Epithelial cell of proximal tubule (primary cell): Measurements from ENCODE around the gene THEMIS. TPM values are rescaled to one million over a fixed set of nuclear protein-coding genes. Genes with fewer than 3 reads are reported as not detected.

Experiments used
- DNase-seq: peaks from one replicate; pipeline ENCODE4 v3.0.0-alpha.2; 2011; ENCODE audit warnings: low read depth
- H3K4me3 ChIP-seq: 2 replicates; pipeline ENCODE4 v1.5.1; 2011; ENCODE audit warnings: low read depth, mild to moderate bottlenecking, low read length
- CTCF ChIP-seq: conservative IDR thresholded peaks from 2 replicates; pipeline ENCODE4 v1.5.1; 2012; ENCODE audit warnings: low read depth, mild to moderate bottlenecking, low read length
- total RNA-seq: library from RNA; depleted of rRNA; stranded (reverse); fragments of >200 nt; gene quantifications from 2 replicates; pipeline ENCODE4 v1.2.3, GENCODE V29; 2015

The THEMIS gene
- total RNA-seq, 1 donor from 2014 or later, result not detected

- DNase-seq, result no peak
- TF ChIP-seq CTCF, result no peak
- H3K4me3 ChIP-seq, result no peak overlapping the region
Observed at GRCh38 chr6:127813699-127814027, 87.2 kb downstream of the THEMIS start.

GRCh38 chr6:127812985-127813698, 87.7 kb downstream of the THEMIS start:
- H3K4me3 ChIP-seq, result no peak overlapping the region
- TF ChIP-seq CTCF, result no peak
- DNase-seq, result no peak

GRCh38 chr6:127811900-127812570, 88.8 kb downstream of the THEMIS start:
- no peak for DNase-seq
- H3K4me3 ChIP-seq, result no peak overlapping the region
- TF ChIP-seq CTCF, result no peak

GRCh38 chr6:127807806-127808517, 92.9 kb downstream of the THEMIS start:
- DNase-seq, result no peak
- no peak overlapping the region for H3K4me3 ChIP-seq
- TF ChIP-seq CTCF, result no peak

GRCh38 chr6:127796713-127797112, 104.1 kb downstream of the THEMIS start:
- DNase-seq, result no peak
- TF ChIP-seq CTCF, result no peak
- no peak overlapping the region for H3K4me3 ChIP-seq

- H3K4me3 ChIP-seq, result no peak overlapping the region
- no peak for DNase-seq
- TF ChIP-seq CTCF, result no peak
Observed at GRCh38 chr6:127794405-127794804, 106.5 kb downstream of the THEMIS start.
